Measurements from ENCODE around the gene THAP4. TPM values are rescaled to one million over a fixed set of nuclear protein-coding genes. Genes with fewer than 3 reads are reported as not detected.

THAP4 gene
- total RNA-seq (2012; rRNA removed), result 50.5 and 60.6 TPM in 2 replicates

- Histone ChIP-seq H3K27me3 (ENCODE audit: control insufficient read depth, insufficient read depth, low read length) (no peaks in the 10 kb centered on the region), H3K9ac (ENCODE audit: low read depth, low read length) (peak within 1 kb of the TSS; percentile 100), H3K4me2 (ENCODE audit: low read length) (peak within 1 kb of the TSS; percentile 98), H3K36me3 (ENCODE audit: insufficient read depth, low read length) (peaks cover 27% of the 10 kb centered on the region), H3K9me3 (replicated peaks; ENCODE audit: low read length) (no peaks in the 10 kb centered on the region), H3K4me3 (ENCODE audit: low read length) (peak within 1 kb of the TSS; percentile 100), H3K4me1 (ENCODE audit: control insufficient read depth, insufficient read depth, low read length) (peaks cover 22% of the 10 kb centered on the region)
Observed at GRCh38 chr2:241637018-241637794, at the start of gene THAP4, which contains the start of gene ATG4B. Gene THAP4, minus strand, starts transcription at chr2:241637158. Its CDS starts 141 bp downstream, at chr2:241637017. Gene ATG4B, plus strand, starts transcription at chr2:241637693. Its CDS starts 22 bp downstream, at chr2:241637715.

- Histone ChIP-seq H3K4me1 (ENCODE audit: control insufficient read depth, insufficient read depth, low read length) (peaks cover 30% of the 10 kb centered on the region), H3K9ac (ENCODE audit: low read depth, low read length) (peak overlapping the region; percentile 95)
Observed at GRCh38 chr2:241686324-241686649, 49.3 kb upstream of the THAP4 start.

GRCh38 chr2:241680827-241681599 lies 44.1 kb upstream of the THAP4 start:
- peaks cover 30% of the 10 kb centered on the region for H3K4me1 ChIP-seq (ENCODE audit: control insufficient read depth, insufficient read depth, low read length)
- peak overlapping the region; percentile 54 for H3K9ac ChIP-seq (ENCODE audit: low read depth, low read length)
- no peaks in the 10 kb centered on the region for H3K27me3 ChIP-seq (ENCODE audit: control insufficient read depth, insufficient read depth, low read length)
- H3K36me3 ChIP-seq (ENCODE audit: insufficient read depth, low read length), result peaks cover 68% of the 10 kb centered on the region
- peak overlapping the region; percentile 59 for H3K4me2 ChIP-seq (ENCODE audit: low read length)
- H3K4me3 ChIP-seq (ENCODE audit: low read length), result no peak overlapping the region
- no peaks in the 10 kb centered on the region for H3K9me3 ChIP-seq (replicated peaks; ENCODE audit: low read length)

More at GRCh38 chr2:241686324-241686649, 49.3 kb upstream of the THAP4 start:
- peak overlapping the region; percentile 91 for H3K4me3 ChIP-seq (ENCODE audit: low read length)
- no peaks in the 10 kb centered on the region for H3K9me3 ChIP-seq (replicated peaks; ENCODE audit: low read length)
- peaks cover 41% of the 10 kb centered on the region for H3K36me3 ChIP-seq (ENCODE audit: insufficient read depth, low read length)
- H3K4me2 ChIP-seq (ENCODE audit: low read length), result peak overlapping the region; percentile 90
- H3K27me3 ChIP-seq (ENCODE audit: control insufficient read depth, insufficient read depth, low read length), result no peaks in the 10 kb centered on the region

GRCh38 chr2:241680044-241680443 lies 43.1 kb upstream of the THAP4 start:
- Histone ChIP-seq H3K4me2 (ENCODE audit: low read length) (peak overlapping the region; percentile 59), H3K9me3 (replicated peaks; ENCODE audit: low read length) (no peaks in the 10 kb centered on the region), H3K4me3 (ENCODE audit: low read length) (no peak overlapping the region), H3K36me3 (ENCODE audit: insufficient read depth, low read length) (peaks cover 77% of the 10 kb centered on the region), H3K4me1 (ENCODE audit: control insufficient read depth, insufficient read depth, low read length) (peaks cover 26% of the 10 kb centered on the region), H3K9ac (ENCODE audit: low read depth, low read length) (peak overlapping the region; percentile 15), H3K27me3 (ENCODE audit: control insufficient read depth, insufficient read depth, low read length) (no peaks in the 10 kb centered on the region)

- no peaks in the 10 kb centered on the region for H3K27me3 ChIP-seq (ENCODE audit: control insufficient read depth, insufficient read depth, low read length)
- no peak overlapping the region for H3K4me3 ChIP-seq (ENCODE audit: low read length)
- no peak overlapping the region for H3K9ac ChIP-seq (ENCODE audit: low read depth, low read length)
- H3K9me3 ChIP-seq (replicated peaks; ENCODE audit: low read length), result no peaks in the 10 kb centered on the region
- peaks cover 70% of the 10 kb centered on the region for H3K36me3 ChIP-seq (ENCODE audit: insufficient read depth, low read length)
- H3K4me1 ChIP-seq (ENCODE audit: control insufficient read depth, insufficient read depth, low read length), result peaks cover 36% of the 10 kb centered on the region
- H3K4me2 ChIP-seq (ENCODE audit: low read length), result no peak overlapping the region
Observed at GRCh38 chr2:241678784-241679540, 42.0 kb upstream of the THAP4 start.

- Histone ChIP-seq H3K4me2 (ENCODE audit: low read length) (no peak overlapping the region), H3K4me3 (ENCODE audit: low read length) (no peak overlapping the region), H3K36me3 (ENCODE audit: insufficient read depth, low read length) (peaks cover 69% of the 10 kb centered on the region), H3K4me1 (ENCODE audit: control insufficient read depth, insufficient read depth, low read length) (peaks cover 42% of the 10 kb centered on the region), H3K27me3 (ENCODE audit: control insufficient read depth, insufficient read depth, low read length) (no peaks in the 10 kb centered on the region), H3K9me3 (replicated peaks; ENCODE audit: low read length) (no peaks in the 10 kb centered on the region), H3K9ac (ENCODE audit: low read depth, low read length) (no peak overlapping the region)
Observed at GRCh38 chr2:241678307-241678706, 41.3 kb upstream of the THAP4 start.

- Histone ChIP-seq H3K9me3 (replicated peaks; ENCODE audit: low read length) (no peaks in the 10 kb centered on the region), H3K4me1 (ENCODE audit: control insufficient read depth, insufficient read depth, low read length) (peaks cover 42% of the 10 kb centered on the region), H3K36me3 (ENCODE audit: insufficient read depth, low read length) (peaks cover 69% of the 10 kb centered on the region), H3K4me3 (ENCODE audit: low read length) (no peak overlapping the region), H3K9ac (ENCODE audit: low read depth, low read length) (no peak overlapping the region), H3K27me3 (ENCODE audit: control insufficient read depth, insufficient read depth, low read length) (no peaks in the 10 kb centered on the region), H3K4me2 (ENCODE audit: low read length) (no peak overlapping the region)
Observed at GRCh38 chr2:241677392-241677791, 40.4 kb upstream of the THAP4 start.

- H3K36me3 ChIP-seq (ENCODE audit: insufficient read depth, low read length), result peaks cover 70% of the 10 kb centered on the region
- H3K27me3 ChIP-seq (ENCODE audit: control insufficient read depth, insufficient read depth, low read length), result no peaks in the 10 kb centered on the region
- peaks cover 35% of the 10 kb centered on the region for H3K4me1 ChIP-seq (ENCODE audit: control insufficient read depth, insufficient read depth, low read length)
- no peak overlapping the region for H3K9ac ChIP-seq (ENCODE audit: low read depth, low read length)
- no peaks in the 10 kb centered on the region for H3K9me3 ChIP-seq (replicated peaks; ENCODE audit: low read length)
- H3K4me3 ChIP-seq (ENCODE audit: low read length), result no peak overlapping the region
- H3K4me2 ChIP-seq (ENCODE audit: low read length), result no peak overlapping the region
Observed at GRCh38 chr2:241676665-241677064, 39.7 kb upstream of the THAP4 start.

- Histone ChIP-seq H3K4me2 (ENCODE audit: low read length) (no peak overlapping the region), H3K4me1 (ENCODE audit: control insufficient read depth, insufficient read depth, low read length) (peaks cover 27% of the 10 kb centered on the region), H3K4me3 (ENCODE audit: low read length) (no peak overlapping the region), H3K9ac (ENCODE audit: low read depth, low read length) (no peak overlapping the region), H3K36me3 (ENCODE audit: insufficient read depth, low read length) (peaks cover 78% of the 10 kb centered on the region), H3K9me3 (replicated peaks; ENCODE audit: low read length) (no peaks in the 10 kb centered on the region), H3K27me3 (ENCODE audit: control insufficient read depth, insufficient read depth, low read length) (no peaks in the 10 kb centered on the region)
Observed at GRCh38 chr2:241675885-241676284, 38.9 kb upstream of the THAP4 start.

GRCh38 chr2:241673797-241674725 lies 37.1 kb upstream of the THAP4 start:
- Histone ChIP-seq H3K9ac (ENCODE audit: low read depth, low read length) (peak overlapping the region; percentile 23), H3K4me2 (ENCODE audit: low read length) (peak overlapping the region; percentile 31), H3K4me3 (ENCODE audit: low read length) (no peak overlapping the region), H3K9me3 (replicated peaks; ENCODE audit: low read length) (no peaks in the 10 kb centered on the region), H3K4me1 (ENCODE audit: control insufficient read depth, insufficient read depth, low read length) (peaks cover 17% of the 10 kb centered on the region), H3K36me3 (ENCODE audit: insufficient read depth, low read length) (peaks cover 82% of the 10 kb centered on the region), H3K27me3 (ENCODE audit: control insufficient read depth, insufficient read depth, low read length) (no peaks in the 10 kb centered on the region)
